ENCODE results near the gene TBX4. TPM values are rescaled to one million over a fixed set of nuclear protein-coding genes. Genes with fewer than 3 reads are reported as not detected.

Gene TBX4
- total and polyA plus RNA-seq, 2 experiments from 2014 or later = not detected

DNA sequence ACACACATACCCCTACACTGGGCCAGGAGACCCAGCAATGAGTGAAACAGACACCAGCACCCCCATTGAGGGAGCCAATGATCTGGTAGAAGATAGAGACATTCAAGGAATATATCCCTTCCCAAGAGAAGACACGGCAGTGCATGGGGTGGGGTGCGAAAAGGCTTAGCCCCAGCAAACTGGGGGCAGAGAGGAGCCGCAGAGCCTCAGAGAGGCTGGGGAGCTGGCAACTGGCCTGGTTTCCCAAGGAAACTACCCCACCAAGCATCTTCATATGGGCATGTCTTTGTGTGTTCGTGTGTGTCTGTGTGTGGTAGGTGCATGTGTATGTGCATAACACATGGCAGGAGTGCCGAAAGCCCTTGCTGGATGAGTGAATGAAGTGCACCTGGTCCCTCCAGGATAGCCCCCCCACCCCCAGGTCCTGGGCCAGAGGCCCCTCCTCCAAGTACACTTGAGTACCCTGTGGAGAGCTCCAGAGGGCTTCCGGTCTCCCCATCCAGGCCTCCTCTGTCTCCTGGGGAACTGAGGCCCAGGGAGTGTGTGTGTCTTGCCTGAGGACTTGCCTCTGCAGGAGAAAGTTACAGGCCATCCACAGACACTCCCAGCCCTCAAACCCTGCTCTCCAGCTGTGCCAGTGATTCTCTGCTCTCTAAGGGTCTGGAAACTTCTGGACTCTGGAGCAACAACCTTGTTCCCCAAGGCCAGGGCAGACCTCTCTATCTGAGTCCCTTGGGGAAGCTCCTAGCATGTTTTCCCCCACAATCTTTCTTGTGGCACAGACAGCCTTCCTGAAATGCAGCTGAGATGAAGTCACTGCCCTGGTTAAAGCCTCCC lies 36.6 kb upstream of the TBX4 start:
- DNase-seq = peak; percentile 43
- TF ChIP-seq EZH2 (IDR thresholded peaks at IDR 0.05; ENCODE audit: insufficient read depth, poor library complexity, severe bottlenecking) (no peak), EZH2phosphoT487 (IDR thresholded peaks at IDR 0.05; ENCODE audit: insufficient read depth, low read depth) (no peak)
- Histone ChIP-seq H3K27ac (no peak overlapping the region), H3K4me2 (ENCODE audit: unreplicated experiment) (no peak overlapping the region), H3K79me2 (ENCODE audit: insufficient read depth) (no peaks in the 10 kb centered on the region), H3K36me3 (ENCODE audit: low read depth) (no peaks in the 10 kb centered on the region), H3K27me3 (replicated peaks; ENCODE audit: insufficient read depth) (peaks cover 13% of the 10 kb centered on the region), H3K9me2 (ENCODE audit: insufficient read depth) (no peaks in the 10 kb centered on the region), H3K9me3 (ENCODE audit: low read depth) (no peaks in the 10 kb centered on the region), H3K9ac (no peak overlapping the region), H3F3A (ENCODE audit: insufficient read depth) (no peaks in the 10 kb centered on the region), H3K4me3 (no peak overlapping the region), H3K4me1 (ENCODE audit: insufficient read depth) (peaks cover 8% of the 10 kb centered on the region; the same call in 1 of the 2 replicates), H4K20me1 (ENCODE audit: insufficient read depth) (no peaks in the 10 kb centered on the region), H2AFZ (no peak overlapping the region)
- 93 to 96% methylated on average over 6 of the region's 6 CpGs for WGBS, 2 experiments (ENCODE audit: low coverage in 1 of 2, low lambda C conversion rate in 2 of 2, missing lambda C conversion rate in 2 of 2)
- in situ Hi-C loops (cut with MboI) = loop anchor here (5.0 kb wide), 1 partner anchor 137 kb away; no protein-coding TSS in a partner anchor

- Histone ChIP-seq H3K4me1 (ENCODE audit: insufficient read depth) (peaks cover 8% of the 10 kb centered on the region; the same call in 1 of the 2 replicates), H3K36me3 (ENCODE audit: low read depth) (no peaks in the 10 kb centered on the region), H3K9me3 (ENCODE audit: low read depth) (no peaks in the 10 kb centered on the region), H3K4me2 (ENCODE audit: unreplicated experiment) (no peak overlapping the region), H3K27ac (no peak overlapping the region), H3K9ac (no peak overlapping the region), H4K20me1 (ENCODE audit: insufficient read depth) (no peaks in the 10 kb centered on the region), H3K4me3 (no peak overlapping the region), H2AFZ (peak overlapping the region; percentile 70), H3F3A (ENCODE audit: insufficient read depth) (no peaks in the 10 kb centered on the region), H3K79me2 (ENCODE audit: insufficient read depth) (no peaks in the 10 kb centered on the region), H3K9me2 (ENCODE audit: insufficient read depth) (no peaks in the 10 kb centered on the region), H3K27me3 (replicated peaks; ENCODE audit: insufficient read depth) (peaks cover 18% of the 10 kb centered on the region)
- TF ChIP-seq EZH2 (IDR thresholded peaks at IDR 0.05; ENCODE audit: insufficient read depth, poor library complexity, severe bottlenecking) (no peak), EZH2phosphoT487 (IDR thresholded peaks at IDR 0.05; ENCODE audit: insufficient read depth, low read depth) (no peak)
- WGBS, 2 experiments (ENCODE audit: low coverage in 1 of 2, low lambda C conversion rate in 2 of 2, missing lambda C conversion rate in 2 of 2) = 88 to 91% methylated on average over 6 of the region's 6 CpGs
- no peak for DNase-seq
- in situ Hi-C loops (cut with MboI) = loop anchor here (5.0 kb wide), 1 partner anchor 136 kb away; no protein-coding TSS in a partner anchor
These were observed 36.0 kb upstream of the TBX4 start for GRCh38 chr17:61416211-61416539.

- in situ Hi-C loops (cut with MboI) = loop anchor here (5.0 kb wide), 1 partner anchor 136 kb away; no protein-coding TSS in a partner anchor
- Histone ChIP-seq H3K9ac (no peak overlapping the region), H3K4me3 (peak overlapping the region; percentile 34)
These were observed 35.5 kb upstream of the TBX4 start for GRCh38 chr17:61416540-61417363.

GRCh38 chr17:61418449-61418848 lies 33.8 kb upstream of the TBX4 start:
- no peak overlapping the region for H2AFZ ChIP-seq
- H3K9me3 ChIP-seq (ENCODE audit: low read depth) = no peaks in the 10 kb centered on the region
- H3K4me2 ChIP-seq (ENCODE audit: unreplicated experiment) = no peak overlapping the region
- no peak overlapping the region for H3K9ac ChIP-seq
- DNase-seq = no peak
- H3K4me1 ChIP-seq (ENCODE audit: insufficient read depth) = peaks cover 8% of the 10 kb centered on the region; the same call in 1 of the 2 replicates
- no peaks in the 10 kb centered on the region for H3K36me3 ChIP-seq (ENCODE audit: low read depth)
- H3K9me2 ChIP-seq (ENCODE audit: insufficient read depth) = no peaks in the 10 kb centered on the region
- H3F3A ChIP-seq (ENCODE audit: insufficient read depth) = no peaks in the 10 kb centered on the region
- 66 to 74% methylated on average over 2 of the region's 2 CpGs for WGBS, 2 experiments (ENCODE audit: low coverage in 1 of 2, low lambda C conversion rate in 2 of 2, missing lambda C conversion rate in 2 of 2)
- in situ Hi-C loops (cut with MboI) = loop anchor here (5.0 kb wide), 1 partner anchor 134 kb away; no protein-coding TSS in a partner anchor
- no peaks in the 10 kb centered on the region for H4K20me1 ChIP-seq (ENCODE audit: insufficient read depth)
- no peak overlapping the region for H3K27ac ChIP-seq
- no peak overlapping the region for H3K4me3 ChIP-seq
- peaks cover 36% of the 10 kb centered on the region for H3K27me3 ChIP-seq (replicated peaks; ENCODE audit: insufficient read depth)
- H3K79me2 ChIP-seq (ENCODE audit: insufficient read depth) = no peaks in the 10 kb centered on the region
- TF ChIP-seq EZH2 (IDR thresholded peaks at IDR 0.05; ENCODE audit: insufficient read depth, poor library complexity, severe bottlenecking) (no peak), EZH2phosphoT487 (IDR thresholded peaks at IDR 0.05; ENCODE audit: insufficient read depth, low read depth) (no peak)

More at GRCh38 chr17:61416540-61417363, 35.5 kb upstream of the TBX4 start:
- peaks cover 23% of the 10 kb centered on the region for H3K27me3 ChIP-seq (replicated peaks; ENCODE audit: insufficient read depth)
- no peaks in the 10 kb centered on the region for H3K9me2 ChIP-seq (ENCODE audit: insufficient read depth)
- 21 to 22% methylated on average over 42 to 43 of the region's 43 CpGs for WGBS, 2 experiments (ENCODE audit: low coverage in 1 of 2, low lambda C conversion rate in 2 of 2, missing lambda C conversion rate in 2 of 2)
- peaks cover 8% of the 10 kb centered on the region; the same call in 1 of the 2 replicates for H3K4me1 ChIP-seq (ENCODE audit: insufficient read depth)
- H3K79me2 ChIP-seq (ENCODE audit: insufficient read depth) = no peaks in the 10 kb centered on the region
- H3K36me3 ChIP-seq (ENCODE audit: low read depth) = no peaks in the 10 kb centered on the region
- H2AFZ ChIP-seq = peak overlapping the region; percentile 70
- peak; percentile 90 for DNase-seq
- H4K20me1 ChIP-seq (ENCODE audit: insufficient read depth) = no peaks in the 10 kb centered on the region
- H3F3A ChIP-seq (ENCODE audit: insufficient read depth) = no peaks in the 10 kb centered on the region
- H3K27ac ChIP-seq = no peak overlapping the region
- peak overlapping the region; percentile 59 for H3K4me2 ChIP-seq (ENCODE audit: unreplicated experiment)
- TF ChIP-seq EZH2 (IDR thresholded peaks at IDR 0.05; ENCODE audit: insufficient read depth, poor library complexity, severe bottlenecking) = no peak
- no peak for TF ChIP-seq EZH2phosphoT487 (IDR thresholded peaks at IDR 0.05; ENCODE audit: insufficient read depth, low read depth)
- no peaks in the 10 kb centered on the region for H3K9me3 ChIP-seq (ENCODE audit: low read depth)
